ENCODE measurements around the gene ZNF587B.
A peak's percentile ranks its signal among the peaks of the same experiment; 100 is the strongest.
"Not testable (repeated sequence)": the region's sequence is repeated elsewhere in the genome, so short reads cannot be mapped to it uniquely, and the experiment has no call there.

Gene ZNF587B

DNA sequence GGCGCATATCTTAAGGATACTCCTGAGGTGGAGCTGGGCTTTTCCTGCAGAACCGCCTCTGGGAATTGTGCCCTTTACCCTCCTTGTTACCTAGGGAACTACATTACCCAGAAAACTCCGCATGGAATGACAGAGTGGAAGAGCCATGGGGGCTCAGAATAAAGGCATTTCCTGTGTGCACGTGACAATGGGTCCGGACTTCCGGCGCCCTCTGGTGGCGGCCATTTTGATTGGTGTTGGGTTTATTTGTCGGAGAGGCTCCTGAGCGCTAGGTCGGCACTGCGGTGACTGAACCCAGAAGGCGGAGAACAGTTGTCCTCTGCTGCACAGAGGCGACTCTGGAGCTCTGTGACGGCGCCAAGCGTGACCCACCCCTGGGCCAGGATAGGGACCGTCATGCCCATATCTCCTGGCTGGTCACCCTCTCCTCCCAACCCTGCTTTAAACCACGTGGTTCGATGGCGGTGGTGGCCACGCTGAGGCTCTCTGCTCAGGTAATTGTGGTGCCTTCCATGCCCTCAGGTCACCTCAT is at the start of gene ZNF587B:
Gene ZNF587B, plus strand, starts transcription at position 229 of the 532 bp plus-strand sequence. Its CDS starts 230 bp downstream, at position 459.
- DNase-seq, result no peak

DNA sequence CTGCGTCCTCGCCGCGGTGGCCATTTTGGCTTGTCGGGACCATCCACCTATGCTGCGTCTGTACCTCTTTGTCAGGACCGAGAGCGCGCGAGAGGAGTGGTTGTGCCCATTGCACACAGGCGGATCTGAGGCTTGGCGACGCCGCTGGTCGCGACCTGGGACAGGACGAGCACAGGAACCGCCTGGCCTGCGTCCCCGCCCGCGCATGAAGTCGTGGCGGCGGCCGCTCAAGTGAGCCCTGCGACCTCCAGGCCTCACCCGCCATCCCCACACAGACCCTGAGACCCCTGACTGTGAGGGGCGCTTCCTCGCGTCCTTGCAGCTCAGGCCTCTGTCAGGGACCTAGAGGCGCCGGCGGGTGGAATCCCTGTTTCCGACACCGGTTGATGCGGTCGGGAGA is 43.8 kb upstream of the ZNF587B start:
- DNase-seq, result no peak

DNA sequence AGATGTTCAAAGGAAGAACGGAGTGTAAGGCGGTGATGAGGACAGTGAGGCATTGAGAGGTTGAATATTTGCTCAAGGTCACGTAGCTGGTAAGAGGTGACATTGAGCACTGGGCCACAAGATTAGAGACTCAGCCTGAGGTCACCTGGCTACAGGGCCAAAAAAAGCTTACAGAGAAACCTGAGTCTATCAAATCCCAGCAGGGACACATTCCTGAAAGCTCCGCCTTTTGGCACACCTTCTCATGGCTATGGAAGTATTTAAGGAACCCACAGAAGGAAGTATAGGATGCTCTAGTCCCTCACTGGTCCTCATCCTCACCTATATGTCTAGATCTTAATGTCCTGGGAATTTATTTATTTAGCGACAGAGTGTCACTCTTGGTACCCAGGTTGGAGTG is 43.2 kb upstream of the ZNF587B start:
- DNase-seq, result no peak

DNA sequence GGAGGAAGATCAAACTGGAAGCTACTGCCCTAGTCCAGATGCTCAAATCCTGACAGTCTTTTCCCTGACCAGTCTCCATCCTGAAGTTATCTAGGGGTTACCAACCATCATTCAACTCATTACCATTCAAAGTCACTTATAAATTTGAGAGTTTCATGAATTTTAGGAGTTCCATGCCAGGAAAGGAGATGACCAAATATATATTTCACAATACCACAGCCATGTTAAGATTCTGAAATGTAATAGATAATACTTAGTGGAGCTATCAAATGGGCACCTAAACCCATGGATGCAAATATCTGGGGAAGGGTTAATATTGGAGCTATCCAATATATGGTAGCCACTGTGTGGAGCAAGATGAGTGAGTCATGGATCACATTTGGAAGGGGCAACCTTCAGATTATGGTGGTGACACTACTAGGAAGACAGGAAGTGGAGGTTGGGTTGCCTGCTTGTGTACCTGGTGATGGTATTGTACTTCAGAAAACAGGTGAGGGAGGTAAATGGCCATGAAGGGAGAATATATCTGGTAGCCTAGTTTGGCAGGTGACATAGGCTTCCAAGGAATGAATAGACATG is 41.9 kb upstream of the ZNF587B start:
- no peak for DNase-seq

DNA sequence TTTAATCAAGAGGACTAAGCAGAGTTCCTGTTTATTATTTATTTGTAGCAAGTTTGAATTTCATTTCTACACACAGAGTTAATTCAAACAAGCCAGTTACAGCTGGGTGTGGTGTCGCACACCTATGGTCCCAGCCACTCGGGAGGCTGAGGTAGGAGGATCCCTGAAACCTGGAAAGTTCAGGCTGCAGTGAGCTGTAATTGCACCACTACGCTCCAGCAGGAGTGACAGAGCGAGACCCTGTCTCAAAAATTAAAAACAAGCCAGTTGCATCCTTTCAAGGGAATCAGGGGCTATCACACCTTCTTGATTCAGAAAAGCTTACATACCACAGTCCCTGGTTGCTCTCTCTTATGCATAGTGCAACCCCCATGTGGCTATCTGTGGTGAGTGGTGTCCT is 40.8 kb upstream of the ZNF587B start:
- DNase-seq, result no peak

DNA sequence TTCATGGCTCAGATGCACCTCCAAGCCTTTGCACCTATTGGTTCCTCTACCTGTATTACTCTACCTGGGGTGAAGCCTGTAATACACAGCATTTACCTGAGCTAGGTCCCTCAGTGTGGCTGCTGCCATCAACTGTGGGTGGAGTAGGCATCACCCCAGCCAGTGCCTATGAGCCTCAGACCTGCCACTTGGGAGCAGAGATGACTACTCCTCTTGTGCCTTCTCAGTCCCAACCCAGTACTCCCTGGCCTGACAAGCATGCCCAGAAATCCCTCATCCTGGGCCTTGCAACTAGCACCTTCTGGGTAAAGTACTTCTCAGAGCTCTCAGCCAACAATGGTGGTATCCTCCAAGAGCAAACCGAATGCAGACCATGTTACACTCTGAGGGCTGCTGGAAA is 33.5 kb upstream of the ZNF587B start:
- DNase-seq, result not testable (repeated sequence)

DNA sequence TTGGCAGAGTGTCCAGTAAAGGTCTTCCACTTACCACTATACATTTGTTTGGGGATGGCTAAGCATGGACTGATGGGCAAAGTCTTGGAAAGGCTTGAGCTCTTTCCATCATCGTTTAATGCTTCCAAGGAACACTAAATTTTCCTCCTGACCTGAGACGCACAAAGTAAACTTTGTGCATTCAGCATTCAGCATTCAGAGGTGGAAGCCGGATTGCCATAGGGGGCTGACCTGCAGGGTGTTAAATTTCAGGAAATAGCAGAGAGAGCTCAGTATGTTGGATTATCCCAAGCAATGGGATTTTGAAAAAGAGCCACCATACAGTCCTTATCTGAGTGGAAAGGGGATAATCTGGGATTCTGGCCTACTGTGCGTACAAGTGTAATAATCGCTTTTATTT is 29.4 kb upstream of the ZNF587B start:
- no peak for DNase-seq

DNA sequence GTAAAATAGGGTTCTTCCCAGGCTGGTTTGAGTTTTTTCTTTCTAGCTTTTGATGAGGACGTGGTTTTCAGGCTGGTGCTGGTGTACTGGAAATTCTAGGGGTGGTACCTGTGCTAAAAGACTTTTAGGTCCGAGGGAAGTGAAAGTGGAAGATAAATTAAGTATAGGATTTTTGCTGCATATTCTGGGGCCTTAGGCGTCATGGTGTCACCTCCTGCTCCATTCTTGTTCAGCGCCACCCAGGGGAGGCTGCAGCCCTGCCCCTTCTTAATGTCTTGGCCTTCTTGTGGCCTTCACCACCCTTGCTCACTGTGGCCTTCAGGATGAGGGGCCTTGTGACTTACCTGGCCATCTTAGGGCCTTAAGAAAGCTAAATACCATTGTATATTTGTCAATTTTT is 27.8 kb upstream of the ZNF587B start:
- DNase-seq, result no peak

DNA sequence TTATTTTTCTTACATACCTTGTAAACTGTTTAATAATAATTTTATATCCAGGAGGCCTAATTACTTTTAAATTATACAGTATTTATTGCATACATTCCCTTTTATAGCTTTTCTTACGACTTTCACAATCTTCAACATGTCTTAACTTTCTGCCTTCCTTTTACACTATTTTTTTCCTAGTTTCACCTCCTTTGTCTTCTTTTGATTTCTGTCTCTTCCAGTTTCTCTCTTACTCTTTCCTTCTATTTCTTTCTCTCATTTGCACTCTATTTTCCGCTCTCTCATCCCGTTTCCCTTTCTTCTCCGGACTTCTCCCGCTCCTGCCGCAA is 26.9 kb upstream of the ZNF587B start:
- DNase-seq, result no peak

DNA sequence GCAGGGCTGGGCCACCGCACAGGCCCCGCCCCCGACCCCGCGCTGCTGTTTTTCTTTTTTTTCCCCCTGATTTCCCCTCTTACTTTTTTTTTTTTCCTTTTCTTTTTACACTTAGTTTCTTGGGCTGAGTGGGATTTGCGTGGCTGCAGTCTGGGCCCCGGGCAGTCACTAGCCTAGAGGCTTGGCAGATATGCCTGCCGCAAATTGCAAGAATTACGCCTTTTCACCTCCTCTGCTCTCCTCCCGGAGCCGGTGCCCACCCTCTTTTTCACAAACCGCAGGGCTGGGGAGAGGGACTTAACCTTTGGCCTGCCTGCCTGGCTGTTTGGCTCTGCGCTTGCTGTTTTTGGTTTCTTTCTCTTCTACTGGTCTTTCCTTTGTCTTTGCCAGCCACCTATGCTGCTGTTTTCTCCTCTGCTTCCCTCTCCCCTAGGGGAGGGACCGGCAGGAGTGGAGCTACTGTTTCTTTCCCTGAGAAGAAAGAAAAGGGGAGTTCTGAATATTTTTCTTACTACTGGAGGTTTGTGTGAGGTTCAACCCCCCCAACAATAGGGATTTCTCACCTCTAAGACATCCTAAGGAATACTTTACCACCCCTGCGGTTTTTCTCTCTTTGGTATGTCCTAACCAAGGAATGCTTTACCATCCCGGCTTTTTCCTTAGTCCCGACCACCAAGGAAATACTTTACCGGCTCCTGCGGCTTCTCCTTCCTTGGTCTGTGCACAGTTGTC is 26.3 kb upstream of the ZNF587B start:
- DNase-seq, result no peak

DNA sequence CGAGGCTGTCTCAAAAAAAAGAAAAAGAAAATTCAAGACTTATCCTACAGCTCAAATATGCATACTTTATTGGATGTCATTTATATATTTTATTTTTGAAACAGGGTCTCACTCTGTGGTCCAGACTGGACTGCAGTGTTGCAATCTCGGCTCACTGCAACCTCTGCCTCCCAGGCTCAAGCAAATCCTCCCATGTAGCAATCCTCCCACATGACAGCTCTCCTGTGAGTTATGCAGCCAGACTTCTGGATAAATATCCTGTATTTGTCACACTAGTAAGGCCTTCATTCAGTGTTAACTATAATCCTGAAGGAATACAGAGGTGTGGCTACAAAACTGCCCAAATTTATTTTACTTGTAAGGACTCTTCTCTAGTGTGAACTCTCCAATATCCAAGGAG is 22.6 kb upstream of the ZNF587B start:
- no peak for DNase-seq

DNA sequence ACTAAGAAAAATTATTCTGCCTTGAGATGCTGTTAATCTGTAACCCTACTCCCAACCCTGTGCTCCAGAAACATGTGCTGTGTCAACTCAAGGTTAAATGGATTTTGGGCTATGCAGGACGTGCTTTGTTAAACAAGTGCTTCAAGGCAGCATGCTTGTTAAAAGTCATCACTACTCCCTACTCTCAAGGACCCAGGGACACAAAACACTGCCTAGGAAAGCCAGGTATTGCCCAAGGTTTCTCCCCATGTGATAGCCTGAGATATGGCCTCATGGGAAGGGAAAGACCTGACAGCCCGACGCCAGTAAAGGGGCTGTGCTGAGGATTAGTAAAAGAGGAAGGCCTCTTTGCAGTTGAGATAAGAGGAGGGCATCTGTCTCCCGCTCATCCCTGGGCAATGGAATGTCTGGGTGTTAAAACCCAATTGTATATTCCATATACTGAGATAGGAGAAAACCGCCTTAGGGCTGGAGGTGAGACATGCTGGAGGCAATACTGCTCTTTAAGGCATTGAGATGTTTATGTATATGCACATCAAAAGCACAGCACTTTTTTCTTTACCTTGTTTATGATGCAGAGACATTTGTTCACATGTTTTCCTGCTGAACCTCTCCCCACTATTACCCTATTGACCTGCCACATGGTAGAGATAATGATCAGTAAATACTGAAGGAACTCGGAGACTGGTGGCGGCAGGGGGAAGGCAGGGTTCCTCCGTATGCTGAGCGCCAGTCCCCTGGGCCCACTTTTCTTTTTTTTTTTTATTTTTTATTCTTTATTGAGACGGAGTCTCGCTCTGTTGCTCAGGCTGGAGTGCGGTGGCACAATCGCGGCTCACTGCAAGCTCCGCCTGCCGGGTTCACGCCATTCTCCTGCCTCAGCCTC is 19.4 kb upstream of the ZNF587B start:
- DNase-seq, result not testable (repeated sequence)

DNA sequence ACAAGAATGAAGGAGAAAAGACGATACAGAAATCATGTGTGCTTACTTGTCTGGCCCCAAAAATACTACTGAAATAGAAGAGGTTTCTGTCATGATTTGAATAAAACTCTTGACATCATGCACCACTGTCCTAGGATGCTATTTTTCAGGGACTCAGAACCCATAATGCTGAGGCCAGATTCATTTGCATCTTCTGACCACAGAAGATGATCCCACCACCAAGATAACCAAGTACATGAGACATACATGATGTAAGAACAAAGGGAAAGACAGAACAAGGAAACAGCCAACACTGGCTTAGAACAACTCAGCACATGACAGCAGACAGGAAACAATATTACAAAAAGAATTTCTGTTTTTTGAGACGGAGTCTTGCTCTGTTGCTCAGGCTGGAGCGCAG is 17.9 kb upstream of the ZNF587B start:
- no peak for DNase-seq

DNA sequence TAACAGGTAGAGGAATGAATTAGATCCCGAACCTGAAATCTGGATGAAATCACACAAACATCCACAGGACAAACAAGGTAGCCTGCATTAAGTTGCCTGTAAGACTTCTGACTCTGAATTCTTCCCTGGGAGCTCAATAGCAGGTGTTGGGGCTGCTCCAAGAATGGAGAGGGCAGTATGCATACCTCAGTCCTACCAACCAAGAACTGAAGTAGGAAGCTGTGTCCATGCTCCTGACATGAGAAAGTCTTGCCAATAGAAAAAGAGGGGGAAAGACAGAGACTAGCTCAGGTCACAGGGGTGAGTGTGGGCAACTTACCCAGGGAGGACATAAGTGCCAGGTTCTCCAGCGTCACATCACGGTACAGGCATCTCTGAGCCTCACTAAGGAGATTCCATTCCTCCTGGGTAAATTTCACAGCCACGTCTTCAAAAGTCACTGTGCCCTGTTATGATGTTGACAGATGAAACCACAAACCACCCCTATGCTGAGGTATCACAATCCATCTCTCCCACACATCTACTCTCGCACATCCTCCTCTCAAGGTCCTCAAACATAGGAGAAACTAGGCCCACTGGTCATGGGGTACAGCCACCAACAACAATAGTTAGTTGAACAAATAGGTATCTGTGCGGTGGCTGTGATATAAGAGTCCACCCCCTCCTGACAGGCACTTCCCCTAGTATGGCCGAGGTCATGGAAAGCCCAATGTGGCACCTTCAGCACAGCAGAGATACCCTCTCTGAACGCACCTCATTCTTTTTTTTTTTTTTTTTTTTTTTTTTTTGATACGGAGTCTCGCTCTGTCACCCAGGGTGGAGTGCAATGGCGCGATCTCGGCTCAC is 16.9 kb upstream of the ZNF587B start:
- not testable (repeated sequence) for DNase-seq

DNA sequence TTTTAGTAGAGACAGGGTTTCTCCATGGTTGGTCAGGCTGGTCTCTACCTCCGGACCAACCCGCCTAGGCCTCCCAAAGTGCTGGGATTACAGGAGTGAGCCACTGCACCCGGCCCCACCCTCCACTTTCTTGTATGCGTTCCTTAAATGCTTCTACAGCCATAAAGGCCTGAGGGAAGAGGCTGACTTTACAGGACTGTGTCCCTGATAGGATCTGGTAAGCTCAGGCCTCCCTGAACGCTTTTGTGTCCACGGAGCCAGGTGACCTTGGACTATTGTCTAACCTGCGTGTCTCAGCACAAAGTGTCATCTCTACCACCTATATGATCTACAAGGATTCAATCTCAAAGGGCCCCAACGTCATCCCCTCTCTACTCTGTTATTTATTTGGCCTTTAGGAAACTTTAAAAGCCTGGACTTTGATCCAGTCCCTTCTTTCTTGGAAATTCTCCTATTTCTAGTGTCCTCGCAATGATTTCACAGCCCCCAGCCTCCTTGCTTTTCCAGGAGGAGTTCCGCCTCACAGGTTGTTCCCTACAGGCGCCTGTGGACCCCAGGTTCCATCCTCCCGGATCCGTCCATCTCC is 16.1 kb upstream of the ZNF587B start:
- no peak for DNase-seq

DNA sequence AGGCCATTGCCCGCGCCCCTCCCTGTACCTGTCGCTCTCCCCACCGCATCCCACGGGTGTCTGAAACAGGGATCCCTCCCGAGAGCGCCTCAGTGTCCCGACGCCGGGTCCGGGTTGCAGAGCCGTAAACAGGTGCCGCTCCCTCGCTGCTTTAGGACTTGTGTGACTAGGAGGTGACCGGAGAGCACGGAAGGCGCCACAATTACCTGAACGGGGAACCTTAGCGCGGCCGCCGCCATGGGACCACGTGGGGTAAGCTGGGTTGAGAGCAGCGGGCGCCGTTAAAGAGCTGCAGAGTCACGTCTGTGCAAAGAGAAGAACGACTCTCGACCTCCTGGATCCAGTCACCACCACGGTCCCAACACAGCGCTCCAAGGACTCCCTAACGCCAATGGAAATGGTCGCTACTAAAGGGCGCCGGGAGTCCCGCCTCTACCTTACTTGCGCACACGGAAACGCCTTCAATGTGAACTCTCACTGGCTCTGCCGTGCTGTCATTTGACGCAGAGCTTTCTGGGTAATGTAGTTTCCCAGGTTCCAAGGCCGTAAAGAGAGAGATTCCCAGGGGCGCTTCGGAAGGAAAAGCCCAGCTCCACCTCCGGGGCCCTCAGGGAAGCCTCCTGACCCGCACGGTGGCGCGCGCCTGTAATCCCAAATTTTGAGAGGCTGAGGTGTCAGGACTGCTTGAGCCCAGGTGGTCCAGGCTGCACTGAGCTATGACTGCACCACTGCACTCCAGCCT is 15.4 kb upstream of the ZNF587B start, which contains the start of gene ZNF552:
Gene ZNF552, minus strand, starts transcription at position 409 of the 742 bp plus-strand sequence. Its CDS starts 170 bp downstream, at position 239.
- DNase-seq, result peak; percentile 95

DNA sequence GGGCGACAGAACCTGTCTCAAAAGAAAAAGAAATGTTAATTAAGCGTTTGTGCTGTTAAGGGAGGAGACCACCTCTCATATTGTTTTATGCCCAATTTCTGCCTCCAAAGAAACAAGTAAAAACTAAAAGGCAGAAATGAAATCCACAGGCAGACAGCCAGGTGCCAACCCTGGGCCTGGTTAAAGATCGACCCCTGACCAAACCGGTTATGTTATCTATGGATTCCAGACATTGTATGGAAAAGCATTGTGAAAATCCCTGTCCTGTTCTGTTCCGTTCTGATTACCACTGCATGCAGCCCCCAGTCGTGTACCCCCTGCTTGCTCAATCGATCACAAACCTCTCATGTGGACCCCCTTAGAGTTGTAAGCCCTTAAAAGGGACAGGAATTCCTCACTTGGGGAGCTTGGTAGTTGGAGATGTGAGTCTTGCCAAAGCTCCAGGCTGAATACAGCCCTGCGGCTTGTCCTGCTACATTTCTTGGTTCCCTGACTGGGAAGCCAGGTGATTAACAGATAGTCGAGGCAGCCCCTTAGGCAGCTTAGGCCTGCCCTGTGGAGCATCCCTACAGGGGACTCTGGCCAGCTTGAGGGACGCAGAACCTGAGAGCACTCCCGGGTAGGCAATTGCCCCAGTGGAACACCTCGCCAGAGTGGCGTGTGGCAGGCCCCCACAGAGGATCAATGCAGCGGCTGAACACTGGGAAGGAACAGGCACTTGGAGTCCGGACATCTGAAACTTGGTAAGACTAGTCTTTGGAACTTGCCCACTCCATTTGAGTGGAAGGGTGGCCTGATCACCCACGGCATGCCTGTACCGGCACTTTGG is 14.6 kb upstream of the ZNF587B start:
- DNase-seq, result no peak

DNA sequence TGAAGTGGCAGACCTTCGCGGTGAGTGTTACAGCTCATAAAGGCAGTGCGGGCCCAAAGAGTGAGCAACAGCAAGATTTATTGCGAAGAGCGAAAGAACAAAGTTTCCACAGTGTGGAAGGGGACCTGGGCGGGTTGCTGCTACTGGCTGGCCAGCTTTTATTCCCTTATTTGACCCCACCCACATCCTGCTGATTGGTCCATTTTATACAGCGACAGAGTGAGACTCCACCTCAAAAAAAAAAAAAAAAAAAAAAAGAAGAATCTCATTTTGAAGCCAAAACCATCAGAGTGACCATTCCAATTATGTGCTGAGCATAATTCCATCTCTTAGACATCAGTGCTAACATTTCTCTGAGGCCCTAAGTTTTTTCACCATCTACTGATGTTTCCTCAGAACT is 13.4 kb upstream of the ZNF587B start:
- DNase-seq, result no peak

DNA sequence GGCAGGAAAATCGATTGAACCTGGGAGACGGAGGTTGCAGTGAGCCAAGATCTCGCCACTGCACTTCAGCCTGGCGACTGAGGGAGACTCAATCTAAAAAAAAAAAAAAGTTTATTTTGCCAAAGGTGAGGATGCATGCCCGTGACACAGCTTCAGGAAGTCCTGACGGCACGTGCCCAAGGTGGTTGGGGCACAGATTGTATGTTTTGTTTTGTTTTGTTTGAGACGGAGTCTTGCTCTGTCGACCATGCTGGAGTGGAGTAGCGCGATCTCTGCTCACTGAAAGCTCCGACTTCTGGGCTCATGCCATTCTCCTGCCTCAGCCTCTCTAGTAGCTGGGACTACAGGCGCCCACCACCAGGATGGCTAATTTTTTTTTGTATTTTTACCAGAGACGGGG is 12.1 kb upstream of the ZNF587B start:
- no peak for DNase-seq

DNA sequence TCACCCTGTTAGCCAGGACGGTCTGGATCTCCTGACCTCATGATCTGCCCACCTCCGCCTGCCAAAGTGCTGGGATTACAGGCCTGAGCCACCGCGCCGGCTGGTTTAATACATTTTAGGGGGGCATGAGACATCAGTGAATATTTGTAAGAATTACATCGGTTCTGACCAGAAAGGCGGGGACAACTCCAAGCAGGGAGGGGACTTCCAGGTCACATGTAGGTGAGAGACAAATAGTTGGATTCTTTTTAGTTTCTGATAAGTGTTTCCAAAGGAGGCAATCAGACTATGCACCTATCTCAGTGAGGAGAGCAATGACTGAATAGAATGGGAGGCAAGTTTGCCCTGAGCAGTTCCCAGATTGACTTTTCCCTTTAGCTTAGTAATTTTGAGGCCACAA is 11.7 kb upstream of the ZNF587B start:
- no peak for DNase-seq

All from NCI-H1436 (cell line).